Immature natural killer cell (primary cell): ENCODE results near the gene MEG3. TPM values are rescaled to one million over a fixed set of nuclear protein-coding genes. Genes with fewer than 3 reads are reported as not detected.

Source experiments
- DNase-seq, 3 donors: peaks; one replicate each; pipeline ENCODE4 v3.0.0; 2022; ENCODE audit warnings: mixed read lengths in 1 of 3
- H3K27ac Mint-ChIP-seq, 6 donors: one replicate each; pipeline ENCODE4 v1.8.0; 2020; ENCODE audit warnings: mixed read lengths in 6 of 6, mild to moderate bottlenecking in 5 of 6, inconsistent platforms in 4 of 6, moderate library complexity in 3 of 6
- H3K27me3 Mint-ChIP-seq, 3 donors: one replicate each; pipeline ENCODE4 v1.8.0; 2020 to 2021; ENCODE audit warnings: low read depth in 3 of 3, mild to moderate bottlenecking in 3 of 3, mixed read lengths in 3 of 3, moderate library complexity in 3 of 3, inconsistent platforms in 1 of 3
- H3K36me3 Mint-ChIP-seq, 3 donors: one replicate each; pipeline ENCODE4 v1.8.0; 2020; ENCODE audit warnings: mixed read lengths in 3 of 3, inconsistent platforms in 2 of 3, mild to moderate bottlenecking in 2 of 3
- H3K4me1 Mint-ChIP-seq, 2 donors: one replicate each; pipeline ENCODE4 v1.8.0; 2020; ENCODE audit warnings: inconsistent platforms in 2 of 2, mild to moderate bottlenecking in 2 of 2, mixed read lengths in 2 of 2, moderate library complexity in 1 of 2
- H3K4me3 Mint-ChIP-seq, 5 donors: one replicate each; pipeline ENCODE4 v1.8.0; 2020; ENCODE audit warnings: mild to moderate bottlenecking in 5 of 5, mixed read lengths in 5 of 5, inconsistent platforms in 3 of 5, moderate library complexity in 3 of 5
- H3K9me3 Mint-ChIP-seq, 6 donors: one replicate each; pipeline ENCODE4 v1.8.0; 2020; ENCODE audit warnings: mild to moderate bottlenecking in 6 of 6, mixed read lengths in 6 of 6, inconsistent platforms in 4 of 6, moderate library complexity in 3 of 6
- polyA plus RNA-seq, 3 donors: library from polyadenylated mRNA; unstranded; fragments of 300-500 nt; fragmentation: Illumina TruSeq; gene quantifications; one replicate each; pipeline ENCODE4 v1.2.3, GENCODE V29; 2021

The MEG3 gene
- polyA plus RNA-seq, result not detected

DNA sequence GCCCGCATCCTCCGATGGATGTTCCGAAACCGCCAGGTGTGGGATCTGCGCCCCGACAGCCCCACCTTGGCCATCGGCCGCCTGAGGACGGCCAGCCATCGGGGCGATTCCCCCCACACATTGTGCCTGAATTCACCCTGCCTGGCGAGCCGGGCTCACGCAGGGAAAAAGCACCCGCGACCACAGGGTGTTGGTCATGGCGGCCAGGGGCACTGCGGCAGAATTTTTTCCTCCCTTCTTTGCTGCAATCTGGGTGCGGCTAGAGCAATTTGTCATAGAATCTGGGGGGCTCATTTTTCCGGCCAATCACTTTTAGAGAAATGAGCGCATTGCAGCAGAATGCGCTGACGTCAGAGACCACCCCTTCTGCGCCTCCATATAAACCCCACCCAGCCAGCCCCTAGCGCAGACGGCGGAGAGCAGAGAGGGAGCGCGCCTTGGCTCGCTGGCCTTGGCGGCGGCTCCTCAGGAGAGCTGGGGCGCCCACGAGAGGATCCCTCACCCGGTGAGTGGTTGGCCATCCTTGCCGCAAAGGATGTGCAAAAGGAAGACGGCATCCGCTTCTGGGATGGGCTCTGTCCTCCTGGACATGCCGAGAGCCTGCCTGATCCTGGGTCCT is at the start of gene MEG3:
Gene MEG3, plus strand, starts transcription at position 406 of the 619 bp plus-strand sequence.
- no peaks in the 10 kb centered on the region for H3K9me3 Mint-ChIP-seq
- no peak within 1 kb of the TSS for H3K27ac Mint-ChIP-seq
- H3K4me1 Mint-ChIP-seq, result peaks cover 0 to 2% of the 10 kb centered on the region in 2 donors
- no peak within 1 kb of the TSS for H3K4me3 Mint-ChIP-seq
- peaks cover 0 to 20% (median 2%) of the 10 kb centered on the region in 3 donors for H3K27me3 Mint-ChIP-seq
- DNase-seq, result no peak
- no peaks in the 10 kb centered on the region for H3K36me3 Mint-ChIP-seq

DNA sequence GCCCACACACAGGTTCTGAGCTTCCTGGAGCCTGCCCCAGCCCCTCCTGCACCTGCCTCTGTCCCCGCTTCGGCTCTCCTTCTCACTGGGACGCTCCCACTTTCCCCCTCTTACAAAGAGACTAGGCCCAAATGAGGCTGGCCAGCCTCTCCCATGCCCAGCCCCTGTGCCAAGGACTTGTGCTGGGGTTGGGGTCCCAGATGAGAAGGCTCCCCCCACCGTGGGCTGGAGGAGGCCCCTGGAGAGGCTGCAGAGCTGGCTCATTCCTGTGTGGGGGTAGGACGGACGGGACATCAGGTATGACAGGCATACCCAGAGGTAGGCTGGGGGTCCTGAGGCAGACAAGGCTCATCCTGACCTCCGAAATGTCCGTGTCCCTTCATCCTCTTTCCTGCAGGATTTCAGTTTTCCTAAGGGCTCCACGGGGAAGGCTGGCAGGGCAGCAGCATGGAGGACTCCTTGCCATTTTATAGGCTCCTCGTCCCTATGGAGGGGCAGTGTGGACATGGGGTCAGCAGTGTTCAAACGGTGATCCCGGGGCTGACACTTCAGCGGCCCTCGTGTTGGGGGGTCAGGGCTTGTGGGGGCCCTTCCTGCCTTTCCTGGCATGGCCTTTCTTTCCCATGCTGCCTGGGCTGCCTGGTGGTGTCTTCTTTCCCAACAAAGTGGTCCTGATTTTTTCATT is 49.1 kb upstream of the MEG3 start:
- H3K9me3 Mint-ChIP-seq, result no peaks in the 10 kb centered on the region
- no peak overlapping the region for H3K4me3 Mint-ChIP-seq
- H3K27ac Mint-ChIP-seq, result no peak overlapping the region
- no peaks in the 10 kb centered on the region for H3K4me1 Mint-ChIP-seq
- H3K27me3 Mint-ChIP-seq, result peaks cover 2 to 8% (median 7%) of the 10 kb centered on the region in 3 donors
- no peak for DNase-seq
- H3K36me3 Mint-ChIP-seq, result no peaks in the 10 kb centered on the region

DNA sequence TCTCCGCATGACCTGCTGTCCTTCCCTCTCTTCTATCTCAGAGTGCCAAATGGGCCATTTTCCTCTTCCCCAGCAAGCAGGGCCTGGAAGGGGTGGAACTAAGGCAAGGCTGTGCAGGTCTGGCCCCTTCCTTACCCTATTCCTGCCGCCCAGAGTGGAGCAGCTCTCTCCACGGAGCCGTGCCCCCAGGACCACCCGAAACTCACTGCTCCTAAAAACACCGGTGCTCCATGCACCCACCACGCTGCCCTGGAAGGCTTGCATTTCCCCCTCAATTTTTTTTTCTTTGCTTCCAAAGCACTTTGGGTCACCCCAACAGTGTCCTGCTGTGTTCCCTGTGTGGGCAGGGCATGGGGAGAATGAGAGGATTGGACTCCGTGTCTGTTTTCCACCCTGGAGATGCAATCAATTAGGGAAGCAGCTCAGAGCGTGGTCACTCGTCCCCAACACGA is 48.5 kb upstream of the MEG3 start:
- no peaks in the 10 kb centered on the region for H3K4me1 Mint-ChIP-seq
- H3K4me3 Mint-ChIP-seq, result no peak overlapping the region
- H3K27me3 Mint-ChIP-seq, result peaks cover 2 to 8% (median 7%) of the 10 kb centered on the region in 3 donors
- no peaks in the 10 kb centered on the region for H3K9me3 Mint-ChIP-seq
- H3K27ac Mint-ChIP-seq, result no peak overlapping the region
- DNase-seq, result no peak
- H3K36me3 Mint-ChIP-seq, result no peaks in the 10 kb centered on the region

DNA sequence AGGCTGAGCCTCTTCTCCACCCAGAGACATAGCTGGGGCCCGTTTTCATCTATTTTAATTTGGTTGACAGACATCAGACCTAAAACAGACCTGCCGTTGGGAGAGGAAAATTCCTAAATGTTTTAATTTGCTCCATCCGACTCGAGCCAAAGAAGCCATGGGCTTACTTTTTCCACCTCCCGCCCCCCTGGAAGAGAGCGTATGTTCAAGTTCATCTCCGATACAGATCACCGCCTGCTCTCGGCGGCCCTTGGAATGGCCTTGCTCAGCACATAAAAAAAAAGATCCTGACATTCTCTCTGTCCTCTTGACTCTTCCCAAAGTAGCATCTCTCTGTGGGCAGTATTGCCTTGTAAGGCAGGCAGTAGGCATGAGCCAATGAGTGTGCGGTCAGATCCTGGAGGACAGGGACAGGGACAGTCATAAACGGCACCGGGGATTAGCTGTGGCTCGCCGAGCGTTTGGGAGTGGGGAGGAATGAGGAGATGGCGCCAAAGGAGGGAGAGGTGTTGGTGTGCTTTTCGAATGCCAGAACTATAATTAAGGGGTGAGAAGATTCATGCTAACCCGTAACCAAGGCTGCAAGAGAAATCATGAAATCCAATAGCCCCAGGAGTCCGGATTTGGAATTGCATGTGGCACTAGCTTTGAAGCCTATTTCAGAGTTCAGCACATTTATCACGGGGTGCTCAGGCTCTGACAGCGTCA is 47.9 kb upstream of the MEG3 start:
- Mint-ChIP-seq H3K4me1 (no peaks in the 10 kb centered on the region), H3K27ac (no peak overlapping the region), H3K4me3 (no peak overlapping the region), H3K36me3 (no peaks in the 10 kb centered on the region), H3K27me3 (peaks cover 2 to 8% (median 7%) of the 10 kb centered on the region in 3 donors), H3K9me3 (no peaks in the 10 kb centered on the region)
- no peak for DNase-seq

DNA sequence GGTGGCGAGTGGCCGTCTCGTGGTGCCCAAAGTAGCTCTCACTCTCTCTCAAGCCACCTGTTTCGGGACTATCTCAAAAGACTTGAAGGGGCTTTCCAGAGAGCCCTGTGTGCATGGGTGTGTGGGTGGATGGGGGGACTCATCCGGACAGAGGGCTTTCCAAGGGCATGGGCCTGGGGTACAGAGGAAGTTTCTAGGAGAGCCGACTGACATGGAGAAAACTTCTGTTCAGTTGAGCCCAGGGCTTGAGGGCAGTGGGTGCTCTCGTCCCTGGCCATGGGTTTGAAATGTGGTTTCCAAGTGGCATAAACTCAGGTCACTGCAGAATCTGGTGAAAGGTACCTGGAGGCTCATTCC is 47.4 kb upstream of the MEG3 start:
- H3K27ac Mint-ChIP-seq, result no peak overlapping the region
- no peaks in the 10 kb centered on the region for H3K9me3 Mint-ChIP-seq
- H3K27me3 Mint-ChIP-seq, result peaks cover 2 to 7% (median 6%) of the 10 kb centered on the region in 3 donors
- H3K36me3 Mint-ChIP-seq, result no peaks in the 10 kb centered on the region
- no peaks in the 10 kb centered on the region for H3K4me1 Mint-ChIP-seq
- H3K4me3 Mint-ChIP-seq, result no peak overlapping the region
- no peak for DNase-seq

DNA sequence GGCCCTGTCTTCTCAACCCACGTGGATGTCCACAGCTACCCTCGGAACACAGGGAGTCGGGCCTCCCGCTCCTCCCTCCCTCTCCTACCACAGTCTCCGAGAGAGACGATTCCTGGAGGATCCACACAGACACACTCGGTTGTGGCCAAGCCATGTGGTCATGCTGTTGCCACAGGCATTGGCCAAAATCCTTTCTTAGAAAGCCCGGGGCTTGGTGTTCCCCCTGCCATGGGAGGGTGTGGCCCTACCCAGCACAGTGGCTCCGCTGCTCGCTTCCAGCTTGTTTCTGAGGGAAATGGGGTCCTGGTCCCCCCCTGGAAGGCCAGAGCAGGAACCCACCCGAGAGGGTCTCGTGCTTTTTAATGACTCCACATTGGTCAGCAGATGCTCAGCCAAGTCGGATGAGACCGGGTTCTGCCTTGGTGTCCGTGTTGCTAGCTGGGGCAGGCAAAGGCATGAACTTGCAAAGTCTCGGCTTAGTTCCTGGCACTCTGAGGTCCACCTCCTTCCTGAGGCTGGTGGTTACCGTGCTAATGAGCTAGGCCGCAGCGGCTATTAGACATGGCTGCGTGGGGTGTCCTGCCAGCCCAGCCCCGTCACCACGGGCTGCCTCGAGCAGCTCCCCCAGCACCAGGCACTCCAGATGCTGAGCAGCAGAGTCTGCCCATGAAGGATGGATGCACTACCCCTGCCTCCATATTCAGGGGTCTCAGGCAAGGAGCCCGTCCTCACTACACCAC is 46.8 kb upstream of the MEG3 start:
- no peak for DNase-seq
- Mint-ChIP-seq H3K27ac (no peak overlapping the region), H3K27me3 (peaks cover 2 to 7% (median 4%) of the 10 kb centered on the region in 3 donors)

DNA sequence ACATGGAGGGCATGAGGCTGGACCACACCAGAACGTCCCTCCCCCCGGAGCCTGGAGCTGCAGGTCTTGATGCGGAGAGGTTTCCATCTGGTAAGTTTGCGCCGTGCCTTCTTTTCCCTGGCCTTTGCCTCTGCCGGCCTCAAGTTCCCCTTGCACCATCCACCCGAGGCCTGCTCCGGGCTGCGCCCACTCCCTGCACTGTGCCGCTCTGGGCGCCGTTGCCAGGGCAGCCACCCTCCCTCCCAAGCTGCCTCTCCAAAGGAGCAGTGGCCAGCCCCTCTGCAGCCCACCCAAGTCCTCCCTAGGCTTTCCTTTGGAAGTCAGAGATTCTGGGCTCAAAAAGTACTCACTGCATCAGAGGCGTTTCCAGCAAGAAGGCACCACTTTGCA is 46.2 kb upstream of the MEG3 start:
- peaks cover 2 to 7% (median 4%) of the 10 kb centered on the region in 3 donors for H3K27me3 Mint-ChIP-seq
- H3K27ac Mint-ChIP-seq, result no peak overlapping the region
- H3K36me3 Mint-ChIP-seq, result no peaks in the 10 kb centered on the region
- no peak for DNase-seq
- H3K4me1 Mint-ChIP-seq, result no peaks in the 10 kb centered on the region
- H3K4me3 Mint-ChIP-seq, result no peak overlapping the region
- H3K9me3 Mint-ChIP-seq, result no peaks in the 10 kb centered on the region

More for the DNA sequence above, 46.8 kb upstream of the MEG3 start:
- no peak overlapping the region for H3K4me3 Mint-ChIP-seq
- H3K4me1 Mint-ChIP-seq, result no peaks in the 10 kb centered on the region
- no peaks in the 10 kb centered on the region for H3K9me3 Mint-ChIP-seq
- no peaks in the 10 kb centered on the region for H3K36me3 Mint-ChIP-seq

DNA sequence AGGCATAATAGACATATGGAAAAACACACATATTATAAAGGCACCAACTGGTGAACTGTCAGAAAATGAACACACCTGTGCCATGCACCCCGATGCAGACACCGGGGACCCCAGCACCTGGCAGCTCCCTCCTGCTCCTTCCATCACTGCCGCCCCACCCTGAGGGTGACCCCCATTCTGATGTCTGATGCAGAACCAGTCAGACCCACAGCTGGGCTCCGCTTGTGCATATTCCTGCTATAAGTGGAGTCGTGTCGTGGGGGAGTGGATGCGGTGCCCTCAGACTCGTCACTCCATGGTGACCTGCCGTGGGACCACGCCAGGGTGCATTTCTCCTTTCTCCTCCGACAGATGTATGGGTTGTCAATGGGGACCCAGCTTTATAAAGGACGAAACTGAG is 45.7 kb upstream of the MEG3 start:
- H3K27me3 Mint-ChIP-seq, result peaks cover 3 to 7% (median 4%) of the 10 kb centered on the region in 3 donors
- no peak for DNase-seq

DNA sequence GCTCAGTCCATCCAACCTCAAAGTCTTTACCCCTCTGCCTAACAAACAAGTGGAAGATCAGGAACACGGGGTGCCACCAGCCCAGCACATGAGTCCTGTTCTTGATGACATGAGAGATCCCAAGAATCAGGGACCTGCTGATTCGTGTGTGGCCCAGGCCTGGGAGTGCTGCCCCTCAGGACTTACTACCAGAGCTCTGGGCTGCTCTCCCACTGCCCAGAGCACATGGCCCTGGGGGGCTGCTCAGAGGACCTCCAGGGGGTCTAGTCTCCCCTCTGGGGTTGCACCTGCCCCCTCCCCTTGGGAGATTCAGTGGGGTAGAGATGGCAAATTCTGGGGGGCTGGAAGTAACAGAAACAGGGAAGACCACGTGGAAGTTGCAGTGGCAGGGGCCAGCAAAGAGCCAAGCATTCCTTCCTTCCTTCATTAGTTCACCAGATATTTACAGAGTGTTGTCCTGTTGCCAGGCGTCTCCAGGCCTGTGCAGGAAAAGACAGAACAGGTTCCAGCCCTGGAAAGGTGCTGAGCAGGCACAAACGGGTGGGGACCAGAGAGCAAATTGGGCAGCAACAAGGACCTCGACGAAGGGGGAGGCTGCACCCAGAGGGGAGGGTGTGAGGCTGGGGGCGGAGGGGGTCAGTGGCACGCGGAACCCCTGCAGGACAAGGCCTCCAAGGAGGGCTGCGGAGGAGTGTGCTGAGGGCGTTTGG is 45.1 kb upstream of the MEG3 start:
- no peaks in the 10 kb centered on the region for H3K36me3 Mint-ChIP-seq
- peaks cover 3 to 7% (median 4%) of the 10 kb centered on the region in 3 donors for H3K27me3 Mint-ChIP-seq
- H3K4me3 Mint-ChIP-seq, result no peak overlapping the region
- no peaks in the 10 kb centered on the region for H3K9me3 Mint-ChIP-seq
- no peak overlapping the region for H3K27ac Mint-ChIP-seq
- H3K4me1 Mint-ChIP-seq, result no peaks in the 10 kb centered on the region
- DNase-seq, result no peak

More for the DNA sequence above, 45.7 kb upstream of the MEG3 start:
- H3K4me3 Mint-ChIP-seq, result no peak overlapping the region
- H3K9me3 Mint-ChIP-seq, result no peaks in the 10 kb centered on the region
- H3K36me3 Mint-ChIP-seq, result no peaks in the 10 kb centered on the region
- no peaks in the 10 kb centered on the region for H3K4me1 Mint-ChIP-seq
- no peak overlapping the region for H3K27ac Mint-ChIP-seq

DNA sequence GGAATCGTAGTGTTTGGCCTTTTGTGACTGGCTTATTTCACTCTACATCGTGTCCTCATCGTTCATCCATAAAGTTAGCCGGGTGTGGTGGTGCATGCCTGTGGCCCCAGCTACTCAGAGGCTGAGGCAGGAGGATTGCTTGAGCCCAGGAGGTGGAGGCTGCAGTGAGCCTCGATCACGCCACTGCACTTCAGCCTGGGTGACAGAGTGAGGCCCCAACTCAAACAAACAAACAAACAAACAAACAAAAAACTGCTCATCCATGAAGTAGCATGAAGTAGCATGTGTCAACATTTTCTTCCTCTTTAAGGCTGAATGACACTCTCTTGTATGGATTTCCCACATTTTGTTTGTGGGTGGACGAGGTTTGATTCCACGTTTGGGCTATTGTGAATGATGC is 44.0 kb upstream of the MEG3 start:
- no peak for DNase-seq
- H3K27me3 Mint-ChIP-seq, result peaks cover 3 to 4% (median 4%) of the 10 kb centered on the region in 3 donors
- no peaks in the 10 kb centered on the region for H3K9me3 Mint-ChIP-seq
- H3K4me3 Mint-ChIP-seq, result no peak overlapping the region
- H3K36me3 Mint-ChIP-seq, result no peaks in the 10 kb centered on the region
- no peaks in the 10 kb centered on the region for H3K4me1 Mint-ChIP-seq
- no peak overlapping the region for H3K27ac Mint-ChIP-seq

DNA sequence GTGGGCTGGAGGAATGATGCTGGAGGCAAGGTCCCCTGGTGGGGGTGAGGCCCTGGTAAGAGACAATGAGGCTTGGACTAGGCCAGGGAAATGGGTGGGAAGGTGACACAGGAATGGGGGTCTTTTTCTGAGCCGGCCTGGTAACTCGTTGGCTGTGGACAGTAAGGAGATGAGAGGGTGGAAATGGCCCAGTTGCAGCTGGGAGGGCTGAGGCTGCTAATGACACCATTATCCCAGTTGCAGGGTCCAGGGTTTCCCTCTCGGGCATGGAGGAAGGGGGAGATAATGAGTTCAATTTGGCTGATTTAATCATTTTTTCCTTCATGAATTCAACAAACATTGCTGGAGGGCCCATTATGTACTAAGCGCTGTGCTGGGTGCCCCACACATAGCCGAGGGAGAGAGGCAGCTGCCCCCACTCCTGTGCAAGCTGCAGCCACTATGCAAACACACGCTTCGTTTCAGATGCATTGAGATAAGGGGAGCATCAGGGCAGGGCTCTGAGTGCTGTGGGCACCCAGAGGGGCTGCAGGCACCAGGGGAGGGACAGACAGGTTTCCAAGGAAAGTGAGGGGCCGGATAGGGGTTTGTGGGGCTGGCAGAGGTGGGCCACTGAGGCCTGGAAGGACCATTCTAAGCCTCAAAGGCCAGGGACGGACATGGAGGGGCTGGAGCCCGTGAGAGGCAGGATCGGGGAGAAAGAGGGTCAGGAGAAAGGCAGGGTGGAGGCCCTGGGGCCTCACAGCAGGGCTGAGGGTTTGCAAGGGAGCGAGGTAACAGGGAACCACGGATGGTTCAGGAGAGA is 43.2 kb upstream of the MEG3 start:
- Mint-ChIP-seq H3K9me3 (no peaks in the 10 kb centered on the region), H3K27ac (no peak overlapping the region), H3K4me3 (no peak overlapping the region), H3K4me1 (no peaks in the 10 kb centered on the region), H3K27me3 (peaks cover 2 to 4% (median 3%) of the 10 kb centered on the region in 3 donors), H3K36me3 (no peaks in the 10 kb centered on the region)
- DNase-seq, result no peak

DNA sequence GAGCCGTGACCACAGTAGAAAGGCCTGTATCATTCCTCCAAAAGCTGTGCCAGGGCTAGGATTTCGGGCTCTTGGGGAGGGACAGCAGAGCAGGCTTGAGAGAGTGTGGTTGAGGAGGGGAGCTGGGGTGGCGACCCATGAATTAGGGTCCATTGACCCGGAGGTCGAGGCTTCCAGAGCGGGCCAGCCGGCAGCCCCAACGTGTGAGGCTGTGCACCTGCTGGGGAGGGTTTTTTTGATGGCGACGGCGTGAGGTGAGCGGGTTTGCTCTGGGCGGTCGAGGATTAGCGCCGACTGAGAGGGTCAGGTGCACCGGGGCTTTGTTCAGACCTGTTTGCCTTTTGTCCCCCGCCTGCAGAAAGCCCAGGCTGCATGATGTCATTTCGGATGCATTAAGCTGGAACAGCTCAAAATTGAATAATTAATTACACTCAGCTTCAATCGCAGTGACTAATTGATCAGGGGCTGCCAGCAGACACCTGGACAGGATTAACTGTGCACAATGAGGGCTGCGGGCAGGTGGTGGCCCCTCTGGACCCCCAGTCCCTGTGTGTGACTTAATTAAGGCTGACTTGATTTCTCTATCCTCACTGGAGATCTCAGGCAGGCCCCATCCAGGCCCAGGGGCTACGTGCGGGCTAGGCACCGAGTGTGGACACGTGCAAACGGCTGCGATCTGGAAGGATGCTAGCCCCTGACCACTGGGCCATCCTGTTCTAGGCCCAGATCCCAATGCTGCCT is 42.1 kb upstream of the MEG3 start:
- no peak for DNase-seq
- Mint-ChIP-seq H3K27ac (no peak overlapping the region), H3K4me1 (no peaks in the 10 kb centered on the region), H3K9me3 (no peaks in the 10 kb centered on the region), H3K36me3 (no peaks in the 10 kb centered on the region), H3K27me3 (peaks cover 2 to 4% (median 2%) of the 10 kb centered on the region in 3 donors), H3K4me3 (no peak overlapping the region)
